Activated naive CD4-positive, alpha-beta T cell treated with anti-CD3 and anti-CD28 coated beads, Interleukin-2, amount 50 U/mL, for 24 hours (primary cell): ENCODE measurements around the gene RASGRP1.
"Not testable (repeated sequence)": the region's sequence is repeated elsewhere in the genome, so short reads cannot be mapped to it uniquely, and the experiment has no call there.

ENCODE experiments used
- H3K27ac Mint-ChIP-seq: one replicate; pipeline ENCODE4 v1.8.0; 2021; ENCODE audit warnings: mild to moderate bottlenecking, mixed read lengths
- H3K27me3 Mint-ChIP-seq: one replicate; pipeline ENCODE4 v1.8.0; 2021; ENCODE audit warnings: mixed read lengths
- H3K36me3 Mint-ChIP-seq: one replicate; pipeline ENCODE4 v1.8.0; 2021; ENCODE audit warnings: mixed read lengths
- H3K4me1 Mint-ChIP-seq: one replicate; pipeline ENCODE4 v1.8.0; 2021; ENCODE audit warnings: mixed read lengths
- H3K4me3 Mint-ChIP-seq: one replicate; pipeline ENCODE4 v1.8.0; 2021; ENCODE audit warnings: mild to moderate bottlenecking, mixed read lengths
- H3K9me3 Mint-ChIP-seq: one replicate; pipeline ENCODE4 v1.8.0; 2021; ENCODE audit warnings: mixed read lengths

The RASGRP1 gene

DNA sequence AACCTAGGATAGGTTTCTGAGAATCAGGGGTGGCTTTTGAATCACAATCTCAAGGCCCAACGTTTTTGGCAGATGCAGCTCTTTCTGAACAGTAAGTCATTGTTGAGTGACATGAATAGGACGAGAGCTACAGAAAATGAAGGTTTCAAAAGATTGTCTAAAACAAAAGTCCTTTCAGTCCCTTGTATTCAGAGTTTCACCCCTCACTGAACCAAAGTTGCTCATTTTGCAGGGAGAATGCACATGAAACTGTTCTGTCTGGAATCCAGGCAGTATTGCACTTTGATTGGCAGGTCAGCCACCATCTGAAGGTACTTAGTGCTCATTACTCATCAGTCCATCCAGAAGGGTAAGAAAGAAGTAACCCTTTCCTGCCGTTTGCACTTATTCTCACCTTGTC lies 24.1 kb upstream of the RASGRP1 start:
- H3K9me3 Mint-ChIP-seq: no peaks in the 10 kb centered on the region
- H3K4me1 Mint-ChIP-seq: peaks cover 32% of the 10 kb centered on the region
- H3K36me3 Mint-ChIP-seq: no peaks in the 10 kb centered on the region
- no peak overlapping the region for H3K27ac Mint-ChIP-seq
- H3K4me3 Mint-ChIP-seq: no peak overlapping the region
- no peaks in the 10 kb centered on the region for H3K27me3 Mint-ChIP-seq

GRCh38 chr15:38587214-38587613 lies 22.6 kb upstream of the RASGRP1 start:
- peaks cover under 1% of the 10 kb centered on the region for H3K36me3 Mint-ChIP-seq
- H3K4me1 Mint-ChIP-seq: peaks cover 32% of the 10 kb centered on the region
- H3K4me3 Mint-ChIP-seq: peak overlapping the region; percentile 33
- no peaks in the 10 kb centered on the region for H3K27me3 Mint-ChIP-seq
- no peaks in the 10 kb centered on the region for H3K9me3 Mint-ChIP-seq
- H3K27ac Mint-ChIP-seq: peak overlapping the region; percentile 59

DNA sequence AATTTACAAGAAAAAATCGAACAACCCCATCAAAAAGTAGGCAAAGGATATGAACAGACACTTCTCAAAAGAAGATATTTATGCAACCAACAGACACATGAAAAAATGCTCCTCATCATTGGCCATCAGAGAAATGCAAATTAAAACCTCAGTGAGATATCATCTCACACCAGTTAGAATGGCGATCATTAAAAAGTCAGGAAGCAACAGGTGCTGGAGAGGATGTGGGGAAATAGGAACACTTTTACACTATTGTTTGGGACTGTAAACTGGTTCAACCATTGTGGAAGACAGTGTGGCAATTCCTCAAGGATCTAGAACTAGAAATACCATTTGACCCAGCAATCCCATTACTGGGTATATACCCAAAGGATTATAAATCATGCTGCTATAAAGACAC lies 21.4 kb upstream of the RASGRP1 start:
- peaks cover 32% of the 10 kb centered on the region for H3K4me1 Mint-ChIP-seq
- not testable (repeated sequence) for H3K9me3 Mint-ChIP-seq, H3K27me3 Mint-ChIP-seq, H3K4me3 Mint-ChIP-seq, H3K36me3 Mint-ChIP-seq, H3K27ac Mint-ChIP-seq

DNA sequence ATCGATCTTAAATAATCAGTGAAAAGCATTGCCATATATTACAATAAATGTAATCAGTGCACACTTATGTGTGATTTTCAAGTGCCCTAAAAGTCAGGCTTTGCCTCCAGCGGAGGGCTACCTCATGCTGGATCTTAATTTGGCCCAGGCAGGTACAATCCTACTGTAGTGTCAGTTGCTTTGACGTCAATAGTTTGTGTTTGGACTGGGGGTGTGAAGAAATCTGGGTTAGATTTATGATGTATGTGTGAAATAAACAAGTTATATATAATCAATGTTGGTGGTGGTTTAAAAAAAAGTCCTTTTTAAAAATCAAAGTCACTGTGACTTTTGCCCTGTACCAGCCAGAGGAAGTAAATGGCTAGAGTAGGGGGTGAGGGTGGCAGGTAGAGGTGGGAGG lies 14.0 kb upstream of the RASGRP1 start:
- no peaks in the 10 kb centered on the region for H3K9me3 Mint-ChIP-seq
- no peaks in the 10 kb centered on the region for H3K27me3 Mint-ChIP-seq
- peaks cover 30% of the 10 kb centered on the region for H3K4me1 Mint-ChIP-seq
- H3K36me3 Mint-ChIP-seq: peaks cover 1% of the 10 kb centered on the region
- H3K27ac Mint-ChIP-seq: no peak overlapping the region
- no peak overlapping the region for H3K4me3 Mint-ChIP-seq

GRCh38 chr15:38577424-38577987 lies 12.9 kb upstream of the RASGRP1 start:
- H3K4me3 Mint-ChIP-seq: peak overlapping the region; percentile 30
- no peak overlapping the region for H3K27ac Mint-ChIP-seq
- no peaks in the 10 kb centered on the region for H3K9me3 Mint-ChIP-seq
- peaks cover 30% of the 10 kb centered on the region for H3K4me1 Mint-ChIP-seq
- H3K27me3 Mint-ChIP-seq: no peaks in the 10 kb centered on the region
- H3K36me3 Mint-ChIP-seq: peaks cover 1% of the 10 kb centered on the region

DNA sequence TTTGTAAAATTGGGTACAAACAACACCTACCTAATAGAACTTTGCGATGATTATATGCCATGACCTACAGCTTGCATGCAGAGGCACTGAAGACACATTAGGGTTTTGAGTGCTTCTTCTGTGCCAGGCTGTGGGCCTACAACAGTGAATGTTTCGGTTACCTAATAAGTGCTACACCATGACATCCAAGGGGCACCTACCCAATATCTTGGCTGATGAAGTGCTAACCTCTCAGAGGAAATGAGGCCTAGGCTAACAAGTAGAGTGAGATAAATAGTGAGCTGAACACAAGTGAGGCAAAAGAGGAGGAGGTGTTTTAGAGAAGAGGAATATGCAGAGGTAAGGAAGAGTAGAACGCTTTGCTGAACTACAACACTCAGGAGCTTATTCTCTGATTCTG lies 12.2 kb upstream of the RASGRP1 start:
- Mint-ChIP-seq H3K9me3 (no peaks in the 10 kb centered on the region), H3K4me3 (peak overlapping the region; percentile 33), H3K36me3 (peaks cover 4% of the 10 kb centered on the region), H3K27ac (peak overlapping the region; percentile 19), H3K27me3 (no peaks in the 10 kb centered on the region), H3K4me1 (peaks cover 30% of the 10 kb centered on the region)

DNA sequence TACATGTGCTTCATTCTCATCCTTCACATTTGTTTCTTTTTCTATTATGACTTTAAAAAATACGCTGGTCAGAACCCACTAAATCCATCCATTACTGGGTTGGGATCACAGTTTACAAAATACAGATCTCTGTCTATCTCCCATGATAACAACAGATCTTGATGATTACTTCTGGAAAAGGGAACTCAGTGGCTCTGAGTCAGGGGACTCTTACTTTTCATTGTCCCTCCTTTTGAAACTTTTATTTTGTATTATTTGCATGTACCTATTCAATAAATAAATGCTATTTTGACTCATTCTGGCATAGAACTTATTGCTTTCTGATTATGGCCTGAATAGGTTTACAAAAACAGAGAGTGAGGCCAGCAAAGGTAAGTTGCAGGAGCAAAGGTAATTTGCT lies 11.6 kb upstream of the RASGRP1 start:
- H3K27ac Mint-ChIP-seq: no peak overlapping the region
- peaks cover 3% of the 10 kb centered on the region for H3K9me3 Mint-ChIP-seq
- peaks cover 4% of the 10 kb centered on the region for H3K36me3 Mint-ChIP-seq
- H3K4me1 Mint-ChIP-seq: peaks cover 30% of the 10 kb centered on the region
- H3K27me3 Mint-ChIP-seq: no peaks in the 10 kb centered on the region
- H3K4me3 Mint-ChIP-seq: no peak overlapping the region

GRCh38 chr15:38565287-38565670 lies 665 bp upstream of the RASGRP1 start:
- Mint-ChIP-seq H3K27ac (peak overlapping the region; percentile 97), H3K36me3 (peaks cover 5% of the 10 kb centered on the region), H3K4me3 (peak overlapping the region; percentile 85), H3K9me3 (no peaks in the 10 kb centered on the region), H3K4me1 (peaks cover 52% of the 10 kb centered on the region), H3K27me3 (no peaks in the 10 kb centered on the region)

DNA sequence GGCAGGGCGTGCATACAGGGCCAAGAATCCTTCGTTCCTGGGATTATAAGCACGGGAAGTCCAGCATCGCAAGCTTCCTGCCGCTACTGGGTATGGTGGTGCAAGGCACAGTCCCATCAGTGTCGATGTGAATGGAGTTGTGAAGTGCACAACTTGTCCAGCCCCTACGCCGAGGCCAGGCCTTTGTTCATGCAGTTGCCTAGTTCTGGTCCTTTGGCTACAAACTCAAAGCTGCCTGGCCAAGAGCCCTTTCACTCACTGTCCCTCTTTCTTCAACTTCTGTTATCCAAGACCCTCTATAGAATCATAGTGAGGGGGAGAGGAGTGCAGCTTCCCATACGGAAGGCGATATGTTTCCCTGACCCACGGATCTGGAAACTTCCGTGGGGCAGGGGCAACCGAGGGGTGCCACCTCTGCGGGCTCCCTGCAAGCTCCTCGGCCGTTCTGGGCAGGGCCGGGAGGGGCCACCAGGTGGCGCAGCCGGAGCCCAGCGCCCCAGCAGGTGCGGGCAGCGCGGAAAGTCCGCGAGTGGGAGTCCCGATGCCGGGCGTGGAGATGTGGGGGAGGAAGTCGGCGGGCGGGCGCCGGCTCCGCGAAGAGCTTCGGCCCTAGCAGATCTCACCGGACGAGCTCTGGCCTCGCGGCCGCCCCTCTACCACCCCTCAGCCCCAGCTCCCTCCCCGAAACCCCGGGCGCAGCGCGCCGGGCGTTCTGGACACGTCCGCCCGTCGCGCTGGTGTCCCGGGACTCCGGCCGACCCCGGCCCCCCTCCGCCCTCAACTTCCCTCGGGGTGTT lies 693 bp downstream of the RASGRP1 start:
- Mint-ChIP-seq H3K4me3 (peak overlapping the region; percentile 96), H3K36me3 (peaks cover 10% of the 10 kb centered on the region), H3K4me1 (peaks cover 66% of the 10 kb centered on the region), H3K9me3 (no peaks in the 10 kb centered on the region), H3K27me3 (no peaks in the 10 kb centered on the region), H3K27ac (peak overlapping the region; percentile 98)

DNA sequence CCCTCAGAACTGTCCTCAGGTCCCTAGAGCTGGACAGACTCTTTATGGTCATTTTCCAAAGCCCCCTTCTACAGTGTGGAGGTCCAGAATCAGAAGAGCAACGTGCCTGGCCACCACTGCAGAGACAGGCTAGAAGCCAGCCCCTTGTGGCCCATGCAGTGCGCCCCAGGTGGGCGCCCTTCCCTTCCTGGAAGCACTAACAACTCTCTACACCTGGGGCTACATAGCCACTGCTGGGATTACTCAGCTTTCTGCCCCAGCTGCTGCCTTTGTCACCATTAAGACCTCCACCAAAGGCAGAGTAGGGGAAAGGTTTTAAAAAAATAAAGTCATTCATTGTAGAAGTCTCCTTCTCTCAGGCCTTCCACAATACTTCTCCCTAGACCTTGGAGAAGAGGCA lies 2.3 kb downstream of the RASGRP1 start:
- Mint-ChIP-seq H3K4me1 (peaks cover 82% of the 10 kb centered on the region), H3K27me3 (no peaks in the 10 kb centered on the region), H3K9me3 (no peaks in the 10 kb centered on the region), H3K27ac (peak overlapping the region; percentile 98), H3K4me3 (peak overlapping the region; percentile 96), H3K36me3 (peaks cover 19% of the 10 kb centered on the region)

DNA sequence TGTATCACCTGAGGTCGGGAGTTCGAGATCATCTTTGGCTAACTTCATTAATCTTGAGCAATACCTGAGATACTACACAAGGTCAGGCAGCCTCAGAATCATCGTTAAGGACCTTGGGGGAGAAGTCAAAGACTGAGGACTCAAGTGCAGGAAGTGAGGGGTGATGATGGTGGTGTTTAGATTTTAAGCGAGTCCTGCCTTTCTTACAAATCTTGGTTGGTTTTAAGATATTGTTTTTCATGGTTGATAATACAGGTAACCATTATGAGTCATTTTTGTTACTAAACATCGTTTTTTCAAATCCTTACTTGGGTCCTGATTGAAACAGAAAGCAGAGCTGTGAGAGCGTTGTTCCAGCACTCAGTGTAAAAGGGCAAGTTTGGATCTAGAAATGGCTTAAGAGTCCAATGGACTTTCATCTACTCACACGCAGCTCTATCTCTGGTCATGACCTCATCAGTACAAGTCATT lies 4.1 kb downstream of the RASGRP1 start:
- H3K27ac Mint-ChIP-seq: peak overlapping the region; percentile 98
- peak overlapping the region; percentile 96 for H3K4me3 Mint-ChIP-seq
- H3K4me1 Mint-ChIP-seq: peaks cover 87% of the 10 kb centered on the region
- H3K27me3 Mint-ChIP-seq: no peaks in the 10 kb centered on the region
- H3K9me3 Mint-ChIP-seq: no peaks in the 10 kb centered on the region
- H3K36me3 Mint-ChIP-seq: peaks cover 22% of the 10 kb centered on the region

DNA sequence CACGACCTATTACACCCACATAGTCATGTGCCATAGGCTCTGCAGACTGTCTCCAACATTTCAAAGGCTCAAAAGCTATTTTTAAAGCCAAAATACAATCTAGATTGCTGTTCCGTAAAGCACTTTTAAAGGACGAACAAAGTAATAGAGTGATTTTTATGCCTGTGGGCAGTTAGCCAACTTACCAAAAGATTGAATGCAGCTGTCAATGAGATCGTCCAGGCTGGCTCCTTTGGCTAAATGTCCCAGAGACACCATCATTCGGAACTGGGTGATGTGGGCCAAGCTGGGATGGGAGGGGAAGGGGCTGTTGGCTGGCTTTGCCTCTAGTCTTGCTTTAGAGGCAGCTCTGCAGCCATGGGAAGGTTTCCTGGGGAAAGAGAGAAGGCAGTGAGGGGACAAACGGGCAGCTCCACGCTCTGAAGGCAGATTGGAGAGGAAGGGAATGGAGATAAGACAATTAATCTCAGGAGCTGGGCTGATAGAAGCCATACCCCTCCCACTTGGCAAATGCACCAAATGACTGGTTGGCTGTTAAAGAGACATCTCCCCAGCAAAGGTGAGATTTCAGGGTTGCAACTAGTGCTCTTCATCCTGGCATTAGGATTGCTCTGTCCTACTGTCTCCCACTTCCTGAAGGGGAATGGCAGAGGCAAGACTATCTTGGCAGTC lies 4.8 kb downstream of the RASGRP1 start:
- H3K9me3 Mint-ChIP-seq: no peaks in the 10 kb centered on the region
- H3K4me3 Mint-ChIP-seq: peak overlapping the region; percentile 96
- peaks cover 22% of the 10 kb centered on the region for H3K36me3 Mint-ChIP-seq
- no peaks in the 10 kb centered on the region for H3K27me3 Mint-ChIP-seq
- H3K27ac Mint-ChIP-seq: peak overlapping the region; percentile 98
- peaks cover 89% of the 10 kb centered on the region for H3K4me1 Mint-ChIP-seq

DNA sequence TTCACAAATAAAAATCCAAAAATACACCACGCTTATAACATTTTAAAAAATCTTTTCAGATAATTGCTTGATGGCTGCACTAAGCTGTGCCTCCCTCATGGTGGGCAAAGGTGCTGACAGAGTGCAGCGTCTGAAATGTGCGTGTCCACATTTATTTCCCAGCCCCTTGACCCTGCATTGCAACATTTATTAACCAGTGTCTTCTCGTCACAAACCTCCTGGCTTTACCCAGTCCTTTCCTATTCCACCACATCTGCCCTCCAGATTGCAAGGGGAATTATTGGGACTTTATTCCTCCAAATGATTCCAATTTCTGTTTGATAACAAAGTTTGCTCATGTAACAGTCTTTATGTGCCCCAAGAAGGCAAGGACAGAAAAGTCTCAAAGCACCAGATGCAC lies 5.5 kb downstream of the RASGRP1 start:
- H3K27ac Mint-ChIP-seq: peak overlapping the region; percentile 98

DNA sequence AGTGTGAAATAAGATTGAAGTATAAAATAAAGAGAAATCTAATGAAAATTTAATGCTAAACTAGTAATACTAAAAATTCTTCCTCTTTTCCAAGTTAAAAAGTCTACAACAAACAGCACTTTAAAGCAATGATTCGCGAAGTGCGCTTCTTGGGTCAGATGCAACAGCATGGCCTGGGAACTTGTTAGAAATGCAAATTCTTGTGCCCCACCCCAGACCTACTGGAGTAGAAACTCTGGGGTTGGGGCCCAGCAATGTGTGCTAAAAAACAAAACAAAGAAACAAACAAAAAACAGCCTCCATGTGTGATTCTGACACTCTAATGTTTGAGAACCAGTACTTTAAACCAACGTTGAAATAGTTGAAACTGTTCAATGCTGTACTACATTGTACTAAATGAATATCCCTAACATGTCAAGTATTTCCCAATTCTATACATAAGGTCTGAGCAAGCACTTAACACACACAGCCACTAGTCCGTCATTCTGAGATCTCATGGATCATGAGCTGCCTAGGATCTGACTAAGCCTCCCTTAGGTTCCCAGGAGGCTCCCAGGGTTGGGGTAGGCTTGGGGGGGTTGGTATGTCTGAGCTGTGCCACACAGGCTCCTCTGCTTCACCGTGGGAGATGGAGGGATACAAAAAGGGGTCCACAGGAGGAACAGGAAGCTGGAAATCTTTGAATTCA lies 6.1 kb downstream of the RASGRP1 start:
- Mint-ChIP-seq H3K4me3 (peak overlapping the region; percentile 85), H3K27ac (peak overlapping the region; percentile 99), H3K9me3 (no peaks in the 10 kb centered on the region), H3K27me3 (no peaks in the 10 kb centered on the region), H3K4me1 (peaks cover 98% of the 10 kb centered on the region), H3K36me3 (peaks cover 24% of the 10 kb centered on the region)

More for the DNA sequence above, 5.5 kb downstream of the RASGRP1 start:
- Mint-ChIP-seq H3K4me1 (peaks cover 96% of the 10 kb centered on the region), H3K4me3 (peak overlapping the region; percentile 96), H3K36me3 (peaks cover 22% of the 10 kb centered on the region), H3K27me3 (no peaks in the 10 kb centered on the region), H3K9me3 (no peaks in the 10 kb centered on the region)

GRCh38 chr15:38557921-38558320 lies 6.7 kb downstream of the RASGRP1 start:
- H3K4me1 Mint-ChIP-seq: peaks cover 100% of the 10 kb centered on the region
- H3K27ac Mint-ChIP-seq: peak overlapping the region; percentile 99
- peaks cover 28% of the 10 kb centered on the region for H3K36me3 Mint-ChIP-seq

More at GRCh38 chr15:38557921-38558320, 6.7 kb downstream of the RASGRP1 start:
- Mint-ChIP-seq H3K9me3 (no peaks in the 10 kb centered on the region), H3K4me3 (peak overlapping the region; percentile 85), H3K27me3 (no peaks in the 10 kb centered on the region)
